Psoas muscle (tissue), 8 donors: ENCODE measurements around the gene PKDCC. TPM values are rescaled to one million over a fixed set of nuclear protein-coding genes. Genes with fewer than 3 reads are reported as not detected.

Source experiments
- ATAC-seq, 4 donors: fragments of 200-7000 bp; cut with Tn5 transposase; one replicate each; pipeline ENCODE4 v1.9.1; 2020; ENCODE audit warnings: moderate library complexity in 3 of 4, mild to moderate bottlenecking in 2 of 4
- DNase-seq, 2 donors: peaks; one replicate each; pipeline ENCODE4 v3.0.0-alpha.2; 2020
- H3K27ac ChIP-seq: fragments of 200-600 bp; one replicate; pipeline ENCODE4 v1.8.0; 2022
- H3K27me3 ChIP-seq, 3 donors: fragments of 200-600 bp in 1 of 3; one replicate each; pipeline versions ENCODE4 v1.6.1 to v1.8.0; 2013 to 2022; ENCODE audit warnings: low read length in 2 of 3, mild to moderate bottlenecking in 2 of 3, moderate library complexity in 1 of 3; ENCODE audit not compliant: insufficient read depth in 3 of 3
- H3K36me3 ChIP-seq, 2 donors: fragments of 200-600 bp in 1 of 2; one replicate each; pipeline versions ENCODE4 v1.6.1 to v1.8.0; 2013 to 2022; ENCODE audit warnings: low read depth in 1 of 2, mild to moderate bottlenecking in 1 of 2, moderate library complexity in 1 of 2; ENCODE audit not compliant: insufficient read depth in 1 of 2
- H3K4me1 ChIP-seq: fragments of 200-600 bp; one replicate; pipeline ENCODE4 v1.8.0; 2022
- H3K4me3 ChIP-seq: fragments of 200-600 bp; one replicate; pipeline ENCODE4 v1.8.0; 2022; ENCODE audit warnings: mild to moderate bottlenecking
- H3K9me3 ChIP-seq: fragments of 200-600 bp; one replicate; pipeline ENCODE4 v1.8.0; 2022
- CTCF ChIP-seq: fragments of 200-600 bp; IDR thresholded peaks from one replicate; pipeline ENCODE4 v1.8.0; 2022; ENCODE audit warnings: antibody characterized with exemption
- WGBS, 3 donors: extraction: QIAGEN DNeasy Blood & Tissue Kit; methylation state at CpG; one replicate each; pipeline versions ENCODE4 v1.1.6 to v1.1.7; 2013; 5-methylcytosine and 5-hydroxymethylcytosine counted together
- intact Hi-C, 2 donors: fragments of 100-400 bp; cut with DNase I; formaldehyde crosslinking; loops; one replicate each; pipeline versions ENCODE4 v1.11.0 to v1.14.2; 2022
- polyA plus RNA-seq, 3 donors: library from polyadenylated mRNA; stranded (reverse); fragments of 200-250 nt; gene quantifications; one replicate each; pipeline ENCODE4 v1.2.3, GENCODE V29; 2013
- total RNA-seq, 4 donors: library from RNA; stranded (reverse); fragmentation: NEBNext Ultra II Directional in 2 of 4; extraction: Animal tissue kit (Norgen Biotek cat#: 25700) in 2 of 4; gene quantifications; one replicate each; pipeline versions ENCODE4 v1.2.1 to v1.2.4, GENCODE V29; 2021 to 2023
- donor health status: healthy with polysubstance abuse.
- donor health status: DM: no; HTN: no; CAD: no; lungs with moderate emphysema.
- donor health status: Bipolar disorder and iron deficiency.
- donor health status: healthy.
- donor health status: DM: yes; HTN: yes; CAD: no.
- donor health status: DM: no; HTN: no; CAD: no.
- donor health status: DM: no; HTN: no; CAD: no.
- donor health status: DM: yes; HTN: yes; CAD: no.

PKDCC gene
- total and polyA plus RNA-seq, 7 donors: 45.6 to 209 (median 153) TPM

- Histone ChIP-seq H3K27me3 (no peaks in the 10 kb centered on the region), H3K4me3 (no peak overlapping the region), H3K9me3 (no peaks in the 10 kb centered on the region), H3K36me3 (no peaks in the 10 kb centered on the region), H3K27ac (no peak overlapping the region), H3K4me1 (no peaks in the 10 kb centered on the region)
- intact Hi-C loops: no loop called here
- 87 to 90% (median 88%) methylated on average over 11 of the region's 11 CpGs for WGBS, 3 donors
- TF ChIP-seq CTCF: no peak
- DNase-seq (no peak), ATAC-seq (peak in 1 of 4 donors; percentile 38)
Observed at GRCh38 chr2:42010743-42011298, 37.0 kb upstream of the PKDCC start.

DNA sequence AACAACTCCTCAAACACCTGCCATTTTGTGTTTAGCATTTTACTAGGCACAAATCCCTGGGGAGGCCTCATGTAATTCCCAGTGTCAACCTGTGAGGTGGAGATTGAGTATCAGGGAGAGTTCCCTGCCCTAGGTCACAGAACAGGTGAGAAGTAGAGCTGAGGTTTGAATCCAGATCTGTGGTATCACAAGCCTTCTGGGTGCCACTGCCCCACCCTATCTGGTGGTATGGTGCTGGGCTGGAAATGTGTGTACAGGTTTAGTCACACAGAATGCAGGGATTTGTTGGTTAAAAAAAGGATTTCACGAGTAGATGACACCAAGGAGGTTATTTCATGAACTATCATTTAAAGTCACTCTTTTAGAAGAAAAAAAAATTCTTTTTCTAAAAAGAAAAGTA, 35.7 kb upstream of the PKDCC start:
- DNase-seq: no peak
- intact Hi-C loops: no loop called here
- Histone ChIP-seq H3K36me3 (no peaks in the 10 kb centered on the region), H3K4me3 (no peak overlapping the region), H3K27me3 (no peaks in the 10 kb centered on the region), H3K9me3 (no peaks in the 10 kb centered on the region), H3K27ac (no peak overlapping the region), H3K4me1 (no peaks in the 10 kb centered on the region)
- no peak for TF ChIP-seq CTCF
- WGBS, 3 donors: 67 to 93% (median 89%) methylated on average over 1 of the region's 1 CpG
- no peak for ATAC-seq

DNA sequence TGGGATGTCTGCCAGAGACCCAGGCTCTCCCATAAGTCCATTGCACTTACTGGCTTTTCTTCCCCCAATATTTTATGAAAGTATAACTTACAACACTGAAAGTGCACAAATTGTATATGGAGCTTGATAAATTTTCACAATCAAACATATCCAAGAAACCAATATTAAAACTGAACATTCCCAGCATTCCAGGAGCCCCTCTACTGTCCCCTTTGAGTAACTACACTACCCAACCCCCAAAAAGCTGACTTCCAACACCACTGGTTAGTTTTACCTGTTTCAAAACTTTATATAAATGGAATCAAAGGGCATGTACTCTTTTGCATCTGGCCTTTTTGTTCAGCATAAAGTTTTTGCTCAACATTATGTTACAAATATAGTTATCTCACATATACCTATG, 35.2 kb upstream of the PKDCC start:
- H3K4me3 ChIP-seq: no peak overlapping the region
- DNase-seq: no peak
- H3K9me3 ChIP-seq: no peaks in the 10 kb centered on the region
- no peaks in the 10 kb centered on the region for H3K27me3 ChIP-seq
- no peak overlapping the region for H3K27ac ChIP-seq
- no peak for TF ChIP-seq CTCF
- no peak for ATAC-seq
- H3K36me3 ChIP-seq: no peaks in the 10 kb centered on the region
- intact Hi-C loops: no loop called here
- no peaks in the 10 kb centered on the region for H3K4me1 ChIP-seq

DNA sequence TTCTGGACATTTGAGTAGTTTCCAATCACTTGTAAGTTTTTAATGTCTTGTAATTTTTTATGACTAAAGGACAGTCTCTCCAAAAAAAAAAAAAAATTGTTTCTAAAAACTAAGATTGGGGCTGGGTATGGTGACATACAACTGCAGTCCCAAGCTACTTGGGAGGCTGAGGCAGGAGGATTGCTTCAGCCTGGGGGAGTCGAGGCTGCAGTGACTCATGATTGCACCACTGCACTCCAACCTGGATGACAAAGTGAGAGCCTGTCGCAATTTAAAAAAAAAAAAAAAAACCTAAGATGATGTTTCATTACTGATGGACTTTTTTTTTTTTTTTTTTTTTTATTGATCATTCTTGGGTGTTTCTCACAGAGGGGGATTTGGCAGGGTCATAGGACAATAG, 34.4 kb upstream of the PKDCC start:
- WGBS, 3 donors: 83 to 91% (median 87%) methylated on average over 2 of the region's 2 CpGs
- ATAC-seq: peak in 1 of 4 donors; percentile 56

More for the DNA sequence above, 34.4 kb upstream of the PKDCC start:
- peak in 1 of 2 donors; percentile 37 for DNase-seq
- no peak overlapping the region for H3K4me3 ChIP-seq
- no peaks in the 10 kb centered on the region for H3K27me3 ChIP-seq
- H3K9me3 ChIP-seq: no peaks in the 10 kb centered on the region
- H3K27ac ChIP-seq: no peak overlapping the region
- intact Hi-C loops: no loop called here
- no peak for TF ChIP-seq CTCF
- H3K36me3 ChIP-seq: no peaks in the 10 kb centered on the region
- no peaks in the 10 kb centered on the region for H3K4me1 ChIP-seq
